Nephron (organoid): Measurements from ENCODE around the gene PCBP3.

Experiments
- H3K27ac Mint-ChIP-seq, 3 experiments: 2 replicates each; pipeline ENCODE4 v1.8.0; 2020; ENCODE audit warnings: mixed read lengths in 3 of 3, mild to moderate bottlenecking in 2 of 3, moderate library complexity in 1 of 3
- H3K27me3 Mint-ChIP-seq: 2 replicates; pipeline ENCODE4 v1.8.0; 2021; ENCODE audit warnings: low read depth, mild to moderate bottlenecking, moderate library complexity, mixed read lengths
- H3K36me3 Mint-ChIP-seq: 2 replicates; pipeline ENCODE4 v1.8.0; 2020; ENCODE audit warnings: low read depth, mixed read lengths
- H3K4me1 Mint-ChIP-seq: 2 replicates; pipeline ENCODE4 v1.8.0; 2020; ENCODE audit warnings: mixed read lengths
- H3K4me3 Mint-ChIP-seq, 3 experiments: 2 replicates each; pipeline ENCODE4 v1.8.0; 2020; ENCODE audit warnings: mild to moderate bottlenecking in 3 of 3, mixed read lengths in 3 of 3, moderate library complexity in 2 of 3
- H3K9me3 Mint-ChIP-seq: 2 replicates; pipeline ENCODE4 v1.8.0; 2020; ENCODE audit warnings: mixed read lengths
- CTCF ChIP-seq, 3 experiments: fragments of 200-600 bp; sonication (generic); IDR thresholded peaks; one replicate each; pipeline ENCODE4 v1.5.0; 2021; ENCODE audit warnings: antibody characterized with exemption in 3 of 3; ENCODE audit not compliant: unreplicated experiment in 3 of 3

PCBP3 gene

GRCh38 chr21:45875416-45875760 lies 231.9 kb downstream of the PCBP3 start:
- H3K9me3 Mint-ChIP-seq, result no peaks in the 10 kb centered on the region
- H3K4me3 Mint-ChIP-seq, result peak overlapping the region in 1 of 3 experiments; percentile 29
- peaks cover 41% of the 10 kb centered on the region for H3K27me3 Mint-ChIP-seq
- peaks cover 47% of the 10 kb centered on the region for H3K4me1 Mint-ChIP-seq
- H3K27ac Mint-ChIP-seq, result peak overlapping the region in 1 of 3 experiments; percentile 41
- no peaks in the 10 kb centered on the region for H3K36me3 Mint-ChIP-seq
- no peak for TF ChIP-seq CTCF (IDR thresholded peaks at IDR 0.05; ENCODE audit: unreplicated experiment in 3 of 3)

GRCh38 chr21:45875881-45876280 lies 232.4 kb downstream of the PCBP3 start:
- H3K4me1 Mint-ChIP-seq, result peaks cover 52% of the 10 kb centered on the region
- H3K27me3 Mint-ChIP-seq, result peaks cover 40% of the 10 kb centered on the region
- TF ChIP-seq CTCF (IDR thresholded peaks at IDR 0.05; ENCODE audit: unreplicated experiment in 3 of 3), result no peak
- H3K27ac Mint-ChIP-seq, result peak overlapping the region in 2 of 3 experiments; percentile 20 to 32
- no peak overlapping the region for H3K4me3 Mint-ChIP-seq
- no peaks in the 10 kb centered on the region for H3K9me3 Mint-ChIP-seq
- H3K36me3 Mint-ChIP-seq, result no peaks in the 10 kb centered on the region

GRCh38 chr21:45876381-45877170 lies 233.1 kb downstream of the PCBP3 start:
- Mint-ChIP-seq H3K36me3 (no peaks in the 10 kb centered on the region), H3K27me3 (peaks cover 43% of the 10 kb centered on the region), H3K27ac (peak overlapping the region; percentile 21 to 90 (median 48)), H3K4me1 (peaks cover 54% of the 10 kb centered on the region), H3K4me3 (peak overlapping the region; percentile 3 to 49 (median 4)), H3K9me3 (no peaks in the 10 kb centered on the region)
- no peak for TF ChIP-seq CTCF (IDR thresholded peaks at IDR 0.05; ENCODE audit: unreplicated experiment in 3 of 3)

GRCh38 chr21:45877171-45877438 lies 233.6 kb downstream of the PCBP3 start:
- H3K9me3 Mint-ChIP-seq, result no peaks in the 10 kb centered on the region
- H3K4me1 Mint-ChIP-seq, result peaks cover 54% of the 10 kb centered on the region
- peaks cover 42% of the 10 kb centered on the region for H3K27me3 Mint-ChIP-seq
- peak overlapping the region; percentile 3 to 49 (median 4) for H3K4me3 Mint-ChIP-seq
- peak overlapping the region; percentile 21 to 90 (median 48) for H3K27ac Mint-ChIP-seq
- no peak for TF ChIP-seq CTCF (IDR thresholded peaks at IDR 0.05; ENCODE audit: unreplicated experiment in 3 of 3)
- H3K36me3 Mint-ChIP-seq, result no peaks in the 10 kb centered on the region

- Mint-ChIP-seq H3K4me1 (peaks cover 57% of the 10 kb centered on the region), H3K27ac (no peak overlapping the region), H3K9me3 (no peaks in the 10 kb centered on the region), H3K4me3 (no peak overlapping the region), H3K36me3 (no peaks in the 10 kb centered on the region), H3K27me3 (peaks cover 37% of the 10 kb centered on the region)
- no peak for TF ChIP-seq CTCF (IDR thresholded peaks at IDR 0.05; ENCODE audit: unreplicated experiment in 3 of 3)
These were observed 234.4 kb downstream of the PCBP3 start for GRCh38 chr21:45877821-45878469.
